ENCODE measurements around the gene CUEDC2.

CUEDC2 gene

DNA sequence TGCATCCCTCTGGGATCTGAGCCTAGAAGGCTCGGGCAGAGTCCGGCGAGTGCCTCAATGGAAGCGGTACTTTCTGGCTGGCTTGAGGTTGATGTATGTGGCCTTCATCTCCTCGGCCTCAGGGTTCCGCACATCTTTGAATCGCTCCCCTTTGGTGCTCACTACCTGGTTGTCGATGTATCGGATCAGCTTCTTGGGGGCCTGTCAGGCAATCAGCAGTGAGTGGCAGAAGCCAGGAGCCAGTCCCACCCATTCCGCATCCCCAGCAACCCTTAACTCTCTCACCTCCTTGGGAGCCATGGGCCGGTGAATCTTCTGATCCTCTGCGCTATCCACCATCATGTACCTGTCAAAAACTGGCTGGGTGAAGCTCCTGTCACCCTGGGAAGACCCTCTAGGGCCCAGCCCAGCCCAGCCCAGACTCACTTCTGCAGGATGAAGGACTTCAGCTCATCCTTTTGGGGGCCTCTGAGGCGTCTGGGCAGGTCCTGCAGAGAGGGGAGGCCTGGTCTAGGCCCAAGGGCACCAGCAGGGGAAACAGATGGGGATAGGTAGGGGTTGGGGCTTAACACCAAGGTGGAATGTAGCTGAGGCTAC is 8.9 kb downstream of the CUEDC2 start:
- no peak for DNase-seq

DNA sequence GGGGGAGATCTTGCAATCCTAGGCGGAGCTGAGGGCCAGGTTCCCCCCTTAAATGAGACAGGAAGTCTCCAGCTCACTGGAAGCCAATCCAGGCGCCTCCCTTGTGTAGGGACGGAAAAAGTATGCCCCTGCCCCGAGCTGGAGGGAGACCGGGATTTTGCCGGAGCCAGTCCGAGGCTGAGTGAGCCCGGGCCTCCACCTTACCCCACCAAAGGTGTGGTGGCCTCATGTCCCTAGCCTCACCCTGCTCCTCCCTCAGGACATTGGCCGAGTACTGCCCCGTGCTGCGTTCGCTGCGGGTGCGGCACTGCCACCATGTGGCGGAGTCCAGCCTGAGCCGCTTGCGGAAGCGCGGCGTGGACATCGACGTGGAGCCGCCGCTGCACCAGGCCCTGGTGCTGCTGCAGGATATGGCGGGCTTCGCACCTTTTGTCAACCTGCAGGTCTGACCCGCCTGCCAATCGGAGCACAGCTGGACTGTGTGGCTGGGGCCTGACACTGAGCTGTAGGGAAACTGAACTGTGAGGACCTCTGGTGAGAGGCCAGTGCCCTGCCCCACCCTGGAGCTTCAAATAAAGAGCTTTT is 9.7 kb downstream of the CUEDC2 start:
- peak; percentile 57 for DNase-seq

DNA sequence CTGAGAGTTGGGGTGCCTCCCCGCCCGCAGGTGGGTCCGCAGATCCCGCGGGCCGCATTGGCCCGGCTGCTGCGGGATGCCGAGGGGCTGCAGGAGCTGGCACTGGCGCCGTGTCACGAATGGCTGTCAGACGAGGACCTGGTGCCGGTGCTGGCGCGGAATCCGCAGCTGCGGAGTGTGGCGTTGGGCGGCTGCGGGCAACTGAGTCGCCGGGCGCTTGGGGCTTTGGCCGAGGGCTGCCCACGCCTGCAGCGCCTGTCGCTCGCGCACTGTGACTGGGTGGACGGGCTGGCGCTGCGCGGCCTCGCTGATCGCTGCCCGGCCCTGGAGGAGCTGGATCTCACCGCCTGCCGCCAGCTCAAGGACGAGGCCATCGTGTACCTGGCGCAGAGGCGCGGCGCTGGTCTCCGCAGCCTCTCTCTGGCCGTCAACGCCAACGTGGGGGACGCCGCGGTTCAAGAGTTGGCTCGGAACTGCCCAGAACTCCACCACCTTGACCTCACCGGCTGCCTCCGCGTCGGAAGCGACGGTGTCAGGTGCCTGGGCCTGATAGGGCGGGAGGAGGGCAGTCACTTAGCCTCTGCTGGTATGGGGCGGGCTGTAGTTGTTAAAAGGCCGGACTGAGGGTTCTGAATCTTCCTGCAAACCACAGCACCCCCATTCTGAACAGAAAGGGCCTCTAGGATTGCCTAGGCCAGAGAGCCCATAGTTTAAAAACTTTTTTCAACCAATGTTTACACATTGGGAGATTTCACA is 10.4 kb downstream of the CUEDC2 start:
- no peak for DNase-seq

DNA sequence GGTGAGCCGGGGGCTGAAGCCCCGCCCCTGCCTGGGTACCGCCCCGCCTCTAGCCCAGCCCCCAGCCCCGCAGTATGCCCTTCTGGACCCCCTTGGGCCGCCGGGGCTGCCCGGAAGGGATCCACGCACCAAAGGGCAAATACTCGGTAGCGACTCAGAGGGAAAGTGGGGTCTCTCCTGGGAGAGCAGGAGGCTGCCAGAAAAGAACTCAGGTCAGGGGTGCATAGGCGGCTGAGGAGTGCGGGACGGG is 10.9 kb downstream of the CUEDC2 start:
- DNase-seq = no peak

DNA sequence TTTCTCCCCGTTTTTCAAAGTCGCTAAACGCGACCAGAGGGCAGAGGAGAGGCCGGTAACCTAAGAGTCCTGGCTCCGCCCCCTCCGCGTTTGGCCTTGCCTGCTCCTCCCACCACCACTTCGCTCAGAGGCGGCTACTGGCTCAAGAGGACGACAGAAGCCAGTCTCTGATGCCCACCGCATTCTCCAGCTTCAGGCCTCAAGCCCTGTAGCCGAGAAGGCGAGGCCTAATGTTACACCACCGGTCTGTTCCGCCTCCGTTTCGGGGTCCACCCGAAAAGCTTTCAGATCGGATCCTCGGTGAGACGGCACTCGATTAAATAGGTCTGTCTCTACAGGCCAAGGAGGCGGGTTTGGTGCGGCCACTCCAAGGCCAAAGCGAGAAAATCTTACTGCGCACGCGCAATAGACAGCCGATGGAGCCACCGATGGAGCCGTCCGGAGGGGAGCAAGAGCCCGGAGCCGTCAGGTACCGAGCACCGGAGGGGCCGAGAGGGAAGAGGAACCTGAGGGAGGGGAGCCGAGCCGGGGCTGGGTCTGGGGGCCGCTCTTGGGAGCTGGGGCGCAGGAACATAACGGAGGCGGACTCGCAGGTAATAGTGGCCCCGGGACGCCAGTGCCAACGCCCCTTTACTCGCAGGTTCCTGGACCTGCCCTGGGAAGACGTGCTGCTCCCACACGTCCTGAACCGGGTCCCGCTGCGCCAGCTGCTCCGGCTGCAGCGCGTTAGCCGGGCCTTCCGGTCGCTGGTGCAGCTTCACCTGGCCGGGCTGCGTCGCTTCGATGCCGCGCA is 11.5 kb downstream of the CUEDC2 start, which contains the start of gene FBXL15:
TSS of gene FBXL15 (plus strand) at position 123 of the 793 bp plus-strand sequence. CDS start at position 417, 294 bp downstream.
- DNase-seq = peak; percentile 96

DNA sequence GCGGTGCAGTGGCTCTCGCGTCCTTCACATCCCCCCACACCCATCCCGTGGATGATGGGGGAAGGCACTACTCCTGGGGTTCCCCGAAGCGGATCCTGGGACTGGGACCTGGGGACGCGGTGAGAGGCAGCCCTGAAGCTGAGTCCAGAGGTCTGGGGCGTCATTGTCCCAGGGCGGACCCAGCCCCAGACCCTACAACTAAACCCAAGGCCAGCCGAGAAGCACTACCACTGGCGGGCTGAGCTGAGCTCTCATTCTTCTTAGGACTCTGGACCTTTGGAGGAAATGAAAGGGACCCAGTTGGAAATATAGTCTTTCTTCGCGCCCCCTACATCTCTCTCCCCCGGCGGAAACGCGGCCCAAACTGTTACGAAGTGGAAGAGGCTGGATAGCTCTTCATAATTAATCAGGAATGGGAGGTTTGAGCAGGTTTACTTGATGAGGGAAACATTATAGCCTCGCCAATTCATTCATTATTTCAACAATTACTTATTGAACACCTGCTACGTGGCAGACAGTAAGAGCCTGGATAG is 12.1 kb downstream of the CUEDC2 start:
- no peak for DNase-seq

DNA sequence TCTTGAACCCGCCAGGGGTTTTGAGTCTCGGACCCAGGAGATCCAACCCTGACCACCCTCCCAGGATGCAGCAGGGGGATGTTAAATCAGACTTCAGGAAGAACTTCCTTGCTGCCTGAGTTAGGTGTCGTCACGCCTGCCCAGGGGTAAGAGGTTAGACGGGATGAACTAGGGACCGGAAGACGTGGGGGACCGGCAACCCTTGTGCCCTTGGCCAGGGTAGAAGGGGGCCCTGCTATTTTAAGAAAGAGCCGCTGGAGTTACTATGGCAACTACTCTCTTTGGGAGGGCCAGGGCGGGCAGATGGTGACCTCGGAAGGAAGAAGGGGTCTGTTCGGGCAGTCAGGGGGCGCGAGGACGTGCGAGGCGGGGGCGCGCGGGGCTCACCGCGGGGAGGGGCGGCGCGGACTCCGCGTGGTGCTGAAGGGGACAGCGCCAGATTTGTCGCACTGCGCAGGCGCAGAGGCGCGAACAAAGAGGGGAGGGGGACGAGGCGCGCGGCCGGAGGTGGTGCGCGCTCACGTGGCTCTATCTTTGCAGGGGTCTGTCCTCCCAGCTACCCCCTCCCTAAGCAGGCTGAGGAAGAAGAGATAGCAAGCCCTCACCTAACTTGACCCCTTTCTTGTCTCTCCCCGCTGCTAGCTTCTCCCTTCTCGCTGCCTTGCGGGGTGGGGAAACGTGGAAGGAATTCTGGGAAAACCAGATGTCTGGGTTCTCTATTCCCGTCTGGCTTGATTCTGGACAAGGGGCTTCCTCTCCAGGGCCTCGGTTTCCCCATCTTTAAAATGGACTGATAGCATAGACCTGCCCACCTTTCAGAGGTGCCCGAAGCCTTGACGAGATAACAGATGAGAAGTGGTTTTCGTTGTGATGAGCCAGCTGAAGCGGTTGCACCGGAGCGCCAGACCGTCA is 12.8 kb downstream of the CUEDC2 start:
- DNase-seq = peak; percentile 30

DNA sequence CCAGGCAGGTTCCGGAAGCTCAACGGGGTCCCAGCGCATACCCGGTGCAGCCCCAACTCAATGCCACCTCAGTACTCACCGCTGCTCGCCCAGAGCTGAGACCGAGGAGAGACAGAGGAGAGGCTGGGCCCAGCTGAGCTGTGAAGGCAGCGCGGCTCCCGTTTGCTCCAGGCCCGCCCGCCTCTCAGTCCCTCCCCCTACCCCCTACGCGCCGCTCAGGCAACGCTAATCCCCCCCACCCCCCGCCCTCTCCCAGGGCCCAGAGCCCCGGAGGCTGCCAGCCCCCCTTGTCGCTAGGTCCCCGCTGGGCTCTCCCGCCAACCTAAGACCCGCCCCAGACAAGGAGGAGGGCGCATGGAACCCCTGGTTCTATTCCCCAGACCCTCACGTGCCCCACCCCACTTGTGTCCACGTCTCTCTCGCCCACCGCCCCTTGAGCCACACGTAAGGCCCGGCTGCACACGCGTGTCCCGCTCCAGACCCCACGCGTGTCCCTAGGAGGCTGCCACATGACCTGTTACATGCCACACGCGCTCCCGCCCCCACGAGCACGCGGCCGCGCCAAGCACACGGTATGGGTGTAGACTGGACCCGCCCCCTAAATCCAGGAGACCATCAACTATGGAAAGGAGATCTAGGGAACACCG is 13.6 kb downstream of the CUEDC2 start, which contains the start of gene PSD:
TSS of gene PSD (minus strand) at position 164 of the 647 bp plus-strand sequence. CDS start 1,747 bp downstream, outside the sequence.
- no peak for DNase-seq

DNA sequence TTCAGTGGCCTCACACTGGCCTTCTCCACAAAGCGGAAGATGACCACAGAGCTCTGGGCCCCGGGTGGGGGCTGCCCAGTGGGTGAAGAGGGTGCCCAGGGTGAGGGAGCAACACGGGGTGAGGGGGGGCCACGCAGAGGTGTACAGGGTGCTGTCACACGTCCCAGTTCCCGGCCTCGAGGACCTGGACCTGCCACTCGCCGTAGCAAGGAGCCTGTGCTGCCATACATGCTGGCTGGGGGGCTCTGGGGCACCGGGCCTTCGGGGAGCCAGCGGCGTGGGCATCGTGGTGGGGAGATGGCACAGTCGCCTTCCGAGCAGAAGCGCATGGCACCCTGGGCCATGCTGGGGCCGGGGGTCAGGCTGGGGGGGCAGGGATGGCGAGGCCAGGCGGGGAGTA is 15.7 kb downstream of the CUEDC2 start:
- no peak for DNase-seq

DNA sequence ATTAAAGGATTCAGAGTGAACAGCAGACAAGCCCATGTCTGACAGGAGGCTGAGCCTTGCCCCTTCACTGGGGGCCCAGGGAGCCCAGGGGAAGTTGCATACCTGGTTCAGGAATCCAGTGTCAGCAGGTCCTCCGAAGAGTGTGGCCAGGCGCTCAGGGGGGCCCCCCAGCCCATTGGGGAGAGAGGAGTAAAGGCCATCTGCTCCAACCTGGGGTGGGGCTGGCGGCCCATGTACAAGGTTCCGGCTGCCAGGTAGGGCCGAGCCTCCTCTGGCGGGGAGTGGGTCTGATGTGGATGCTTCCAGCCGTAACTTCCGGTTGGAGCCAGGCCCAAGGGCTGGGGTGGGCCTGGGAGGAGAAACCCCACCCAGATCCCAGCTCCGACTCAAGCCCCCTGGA is 16.1 kb downstream of the CUEDC2 start:
- no peak for DNase-seq

DNA sequence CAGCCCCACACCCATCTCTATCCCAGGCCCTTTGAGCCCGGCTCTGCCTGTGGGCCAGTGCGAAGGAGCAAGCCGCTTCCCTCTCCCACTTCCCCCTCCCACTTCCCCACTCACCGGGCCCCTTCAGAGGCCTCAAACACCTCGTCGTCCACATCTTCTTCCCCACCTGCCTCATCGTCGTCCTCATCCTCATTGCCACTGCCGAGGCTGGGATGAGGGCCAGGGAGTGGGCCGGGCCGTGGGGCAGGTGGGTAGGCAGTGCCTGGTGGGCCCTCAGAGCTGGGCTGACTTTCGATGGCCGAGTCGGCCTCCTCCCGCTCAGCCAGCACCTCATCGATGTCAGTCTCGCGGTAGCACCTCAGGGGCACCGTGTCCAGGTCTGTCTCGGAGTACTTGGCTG is 17.6 kb downstream of the CUEDC2 start:
- no peak for DNase-seq

DNA sequence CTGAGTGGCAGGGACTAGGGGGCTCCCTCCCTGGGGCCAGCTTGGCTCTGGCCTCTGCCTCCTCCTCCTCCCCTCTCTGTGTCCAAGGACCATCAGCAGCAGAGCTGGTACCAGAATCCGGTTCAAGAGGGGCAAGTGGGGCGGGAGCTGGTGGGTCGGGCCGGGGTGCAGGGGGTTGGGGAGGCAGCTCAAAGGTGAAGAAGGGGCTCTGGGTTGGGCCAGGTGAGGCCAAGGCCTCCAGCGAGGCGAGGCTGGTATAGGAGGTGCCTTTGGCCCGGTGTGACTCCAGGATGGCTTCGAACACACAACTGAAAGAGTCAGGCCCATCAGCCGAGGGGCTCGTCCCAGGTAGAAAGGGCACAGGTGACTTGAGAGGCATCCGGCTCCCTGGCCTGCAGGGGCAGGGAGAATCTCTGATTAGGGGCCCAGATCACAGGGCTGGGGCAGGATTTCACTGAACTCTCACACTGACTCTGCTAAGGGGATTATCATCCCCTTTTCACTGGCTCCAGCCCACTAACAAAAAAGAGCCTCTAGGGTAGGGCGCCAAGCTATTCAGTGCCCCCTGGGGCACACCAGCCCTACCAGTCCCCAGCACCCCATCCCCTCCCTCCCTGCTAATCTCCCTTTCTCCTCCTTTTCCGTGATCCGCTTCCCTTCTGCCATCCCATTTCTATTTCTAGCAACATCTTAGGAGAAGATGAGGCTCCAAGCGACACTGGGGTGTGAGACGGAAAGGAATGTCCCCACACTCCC is 18.4 kb downstream of the CUEDC2 start:
- DNase-seq = no peak

DNA sequence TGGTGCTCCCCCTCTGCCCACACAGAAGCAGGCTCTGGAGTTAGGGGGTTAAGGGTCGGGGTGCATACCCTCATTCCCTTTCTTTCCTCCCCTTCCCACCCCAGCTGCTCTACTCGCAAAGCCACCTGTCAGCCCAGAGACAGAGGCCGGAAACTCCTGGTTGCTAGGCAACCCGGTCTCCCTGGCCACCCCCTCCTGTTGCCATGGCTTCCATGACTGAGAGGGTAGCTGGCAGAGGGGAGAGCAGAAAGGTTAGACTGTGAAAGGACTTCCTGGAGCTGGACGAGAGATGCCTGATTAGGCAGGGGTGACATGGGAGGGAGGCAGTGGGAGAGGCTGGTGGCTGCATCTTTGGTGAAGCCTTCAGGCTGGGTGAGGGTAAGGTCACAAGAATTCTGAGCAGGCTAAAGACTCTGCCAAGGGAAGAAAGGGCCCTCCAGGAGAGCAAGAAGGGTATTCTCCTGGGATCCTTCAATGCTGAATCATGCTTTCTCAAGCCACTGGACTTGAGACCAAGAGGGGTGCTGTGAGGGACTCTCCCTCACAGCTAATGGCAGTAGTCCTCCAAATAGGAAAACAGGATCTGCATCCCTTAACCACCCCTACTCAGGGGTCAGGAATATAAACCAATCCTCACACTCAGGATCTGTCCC is 19.2 kb downstream of the CUEDC2 start:
- DNase-seq = no peak

DNA sequence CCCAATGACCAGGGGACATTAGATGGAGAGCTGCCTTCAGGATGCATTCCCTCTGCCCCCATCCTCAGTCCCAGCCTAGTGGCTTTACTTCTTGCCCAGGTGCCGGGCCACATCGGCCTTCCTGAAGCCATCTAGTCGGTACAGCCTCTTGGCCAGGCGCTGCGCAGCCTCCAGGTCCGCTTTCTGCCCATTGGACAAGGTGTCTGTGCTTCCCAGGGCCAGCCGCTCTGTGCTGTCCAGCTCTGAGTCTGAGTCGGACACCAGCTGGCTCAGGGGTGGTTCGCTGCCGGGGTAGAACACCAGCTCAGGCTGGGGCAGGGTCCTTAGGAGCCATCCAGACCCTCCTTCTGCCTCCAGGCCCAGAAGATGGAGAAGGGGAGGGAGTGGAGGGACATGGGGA is 20.1 kb downstream of the CUEDC2 start:
- no peak for DNase-seq

DNA sequence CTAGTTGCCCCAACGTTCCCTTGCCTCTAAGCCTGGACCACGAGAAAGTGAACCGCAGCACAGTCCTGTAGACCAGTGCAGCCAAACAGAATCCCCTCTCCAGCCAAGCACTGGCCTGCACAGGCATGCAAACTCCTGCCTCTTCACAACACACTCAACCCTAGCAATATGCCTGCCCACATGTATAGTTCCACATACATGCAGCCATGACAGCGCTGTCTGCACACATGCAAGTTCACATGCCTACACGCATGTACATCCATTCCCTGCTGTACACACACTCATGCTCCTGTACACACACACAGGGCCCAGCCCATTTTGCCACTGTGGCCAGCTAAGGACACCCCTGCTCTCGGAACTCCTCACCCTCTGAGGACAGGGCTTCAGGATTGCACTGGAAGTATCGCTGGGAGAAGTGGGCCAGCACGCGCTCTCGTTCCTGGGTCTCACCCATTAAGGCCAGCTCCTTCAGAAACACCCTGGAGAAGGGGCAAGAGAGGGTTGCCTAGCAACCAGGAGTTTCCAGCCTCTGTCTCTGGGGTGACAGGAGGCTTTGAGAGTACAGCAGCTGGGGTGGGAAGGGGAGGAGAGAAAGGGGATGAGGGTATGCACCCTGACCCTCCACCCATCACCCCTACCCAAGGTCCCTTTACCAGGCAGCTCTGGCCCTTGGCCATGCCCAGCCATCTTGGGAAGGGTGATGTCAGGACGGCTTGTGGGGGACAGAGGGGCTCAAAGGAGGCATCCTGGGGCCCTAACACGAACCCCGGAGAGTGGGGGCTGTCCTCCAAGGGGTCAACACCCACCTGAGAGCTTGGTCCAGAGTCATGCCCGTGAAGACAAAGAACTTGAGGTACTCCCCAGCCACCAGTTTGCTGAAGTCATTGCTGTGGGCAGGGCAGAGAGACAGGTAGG is 20.8 kb downstream of the CUEDC2 start:
- no peak for DNase-seq

DNA sequence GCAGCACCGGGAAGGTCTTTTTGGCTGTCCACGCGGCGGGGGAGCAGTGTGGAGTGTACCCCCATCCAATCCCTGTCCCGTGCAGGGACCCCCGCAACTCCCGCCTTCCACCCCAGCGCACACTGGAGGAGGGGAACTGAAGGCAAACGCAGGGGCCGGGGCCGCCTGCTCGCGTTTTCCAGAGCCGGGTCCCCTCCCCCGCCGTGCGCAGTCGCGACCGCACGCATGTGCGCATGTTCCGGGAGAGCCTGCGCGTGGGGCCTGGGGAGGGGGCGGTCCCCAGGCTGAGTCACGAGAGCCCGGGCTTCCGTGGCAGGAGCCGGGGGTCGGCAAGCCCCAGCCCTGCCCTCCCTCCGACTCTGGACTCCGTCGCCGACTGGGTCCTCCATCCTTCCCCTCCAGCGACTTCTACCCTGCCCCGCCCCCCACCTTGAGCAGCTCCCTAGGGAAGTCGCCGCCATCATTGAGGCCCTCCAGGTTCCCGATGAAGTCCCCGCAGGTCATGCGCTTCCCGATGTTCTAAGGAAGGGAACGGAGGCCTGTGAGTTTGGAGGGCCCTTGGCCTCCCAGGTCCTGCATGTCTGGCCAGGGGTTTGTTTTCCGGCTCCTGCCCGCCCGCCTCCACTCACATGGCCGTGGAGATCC is 21.8 kb downstream of the CUEDC2 start:
- peak; percentile 41 for DNase-seq

DNA sequence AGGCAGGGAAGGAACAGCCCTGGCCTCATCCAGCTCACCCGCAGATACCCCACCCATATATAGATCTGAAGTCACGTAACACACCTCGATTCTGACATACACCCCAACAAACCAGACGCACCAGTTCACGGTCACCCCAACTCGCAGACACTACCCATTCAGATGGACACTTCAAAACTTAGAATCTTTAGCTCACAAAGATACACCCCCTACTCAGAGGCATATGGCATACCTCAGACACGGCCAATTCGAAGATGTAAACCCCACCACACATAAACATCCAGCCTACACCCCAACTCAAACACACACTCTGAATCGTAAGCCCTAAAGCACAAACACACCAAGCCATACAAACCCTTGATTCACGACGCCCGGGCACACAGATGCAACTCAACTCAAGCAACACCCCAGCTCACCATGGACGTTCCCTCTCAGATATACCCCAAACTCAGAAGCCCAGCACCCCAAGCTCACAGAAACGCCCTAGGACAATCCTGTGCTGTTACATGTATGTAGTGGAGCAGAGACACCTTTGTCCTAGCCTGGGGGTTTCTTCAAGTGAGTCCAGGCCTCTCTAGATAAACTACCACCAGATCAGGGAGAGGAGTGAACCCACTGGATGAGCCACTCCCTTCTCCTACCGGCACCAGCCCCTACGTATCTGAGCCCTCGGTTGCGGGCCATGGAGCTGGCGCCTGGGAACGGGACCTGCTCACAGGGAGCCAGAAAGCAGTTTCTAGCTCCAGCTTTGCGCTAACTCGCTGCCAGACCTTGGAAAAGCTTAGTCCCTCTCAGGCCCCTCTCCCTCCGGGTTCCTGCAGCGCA is 22.6 kb downstream of the CUEDC2 start:
- DNase-seq = no peak

Data from fibroblast of skin of right biceps (primary cell).